ENCODE data around the gene CHD2.

DNA sequence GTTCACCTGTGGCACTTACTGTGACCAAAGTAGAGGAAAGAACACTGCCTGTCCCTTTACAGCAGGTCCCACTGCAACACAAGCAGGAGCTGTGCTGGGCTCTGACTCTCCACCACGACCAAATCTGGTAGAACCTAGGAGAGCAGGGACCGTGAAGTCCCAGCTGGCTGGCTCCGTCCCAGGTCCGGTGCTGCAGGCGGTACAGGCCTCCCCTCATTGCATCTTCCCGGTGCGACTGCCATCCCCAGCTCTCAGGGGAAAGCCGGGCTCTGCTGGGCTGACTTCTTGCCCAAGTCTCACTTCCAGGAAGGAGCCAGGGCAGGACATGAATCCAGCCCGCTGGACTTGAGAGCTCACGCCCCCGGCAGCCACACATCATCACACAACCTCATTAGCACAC, 155.1 kb downstream of the CHD2 start:
- TF ChIP-seq SIN3A (IDR thresholded peaks at IDR 0.05; ENCODE audit: low read depth, low read length): no peak
- TF ChIP-seq ZZZ3 (IDR thresholded peaks at IDR 0.05; ENCODE audit: control insufficient read depth, insufficient read length, low read depth): no peak
- TF ChIP-seq, protein P1, sequence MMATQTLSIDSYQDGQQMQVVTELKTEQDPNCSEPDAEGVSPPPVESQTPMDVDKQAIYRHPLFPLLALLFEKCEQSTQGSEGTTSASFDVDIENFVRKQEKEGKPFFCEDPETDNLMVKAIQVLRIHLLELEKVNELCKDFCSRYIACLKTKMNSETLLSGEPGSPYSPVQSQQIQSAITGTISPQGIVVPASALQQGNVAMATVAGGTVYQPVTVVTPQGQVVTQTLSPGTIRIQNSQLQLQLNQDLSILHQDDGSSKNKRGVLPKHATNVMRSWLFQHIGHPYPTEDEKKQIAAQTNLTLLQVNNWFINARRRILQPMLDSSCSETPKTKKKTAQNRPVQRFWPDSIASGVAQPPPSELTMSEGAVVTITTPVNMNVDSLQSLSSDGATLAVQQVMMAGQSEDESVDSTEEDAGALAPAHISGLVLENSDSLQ (IDR thresholded peaks at IDR 0.05): no peak
- TF ChIP-seq HDAC2 (IDR thresholded peaks at IDR 0.05): no peak
- TF ChIP-seq CEBPB (IDR thresholded peaks at IDR 0.05; ENCODE audit: borderline replicate concordance in 1 of 2, low read depth in 2 of 2, low read length in 2 of 2): no peak
- TF ChIP-seq, protein P2, sequence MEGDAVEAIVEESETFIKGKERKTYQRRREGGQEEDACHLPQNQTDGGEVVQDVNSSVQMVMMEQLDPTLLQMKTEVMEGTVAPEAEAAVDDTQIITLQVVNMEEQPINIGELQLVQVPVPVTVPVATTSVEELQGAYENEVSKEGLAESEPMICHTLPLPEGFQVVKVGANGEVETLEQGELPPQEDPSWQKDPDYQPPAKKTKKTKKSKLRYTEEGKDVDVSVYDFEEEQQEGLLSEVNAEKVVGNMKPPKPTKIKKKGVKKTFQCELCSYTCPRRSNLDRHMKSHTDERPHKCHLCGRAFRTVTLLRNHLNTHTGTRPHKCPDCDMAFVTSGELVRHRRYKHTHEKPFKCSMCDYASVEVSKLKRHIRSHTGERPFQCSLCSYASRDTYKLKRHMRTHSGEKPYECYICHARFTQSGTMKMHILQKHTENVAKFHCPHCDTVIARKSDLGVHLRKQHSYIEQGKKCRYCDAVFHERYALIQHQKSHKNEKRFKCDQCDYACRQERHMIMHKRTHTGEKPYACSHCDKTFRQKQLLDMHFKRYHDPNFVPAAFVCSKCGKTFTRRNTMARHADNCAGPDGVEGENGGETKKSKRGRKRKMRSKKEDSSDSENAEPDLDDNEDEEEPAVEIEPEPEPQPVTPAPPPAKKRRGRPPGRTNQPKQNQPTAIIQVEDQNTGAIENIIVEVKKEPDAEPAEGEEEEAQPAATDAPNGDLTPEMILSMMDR (IDR thresholded peaks at IDR 0.05 in 2 of 3, conservative IDR thresholded peaks at IDR 0.05 in 1 of 3; ENCODE audit: control insufficient read depth in 2 of 3, extremely low read depth in 1 of 3, insufficient read depth in 1 of 3, low read depth in 3 of 3, low read length in 3 of 3): no peak
- no peak for TF ChIP-seq CHD2 (IDR thresholded peaks at IDR 0.05; ENCODE audit: borderline replicate concordance, low read depth, low read length)
- TF ChIP-seq ZBED1 (IDR thresholded peaks at IDR 0.05; ENCODE audit: borderline replicate concordance): no peak
- TF ChIP-seq BHLHE40 (IDR thresholded peaks at IDR 0.05; ENCODE audit: borderline replicate concordance in 1 of 2, low read depth in 2 of 2, low read length in 1 of 2): no peak
- no peak for TF ChIP-seq PAX8 (IDR thresholded peaks at IDR 0.05)

Measured in GM12878 (cell line).